H9 (cell line): Measurements from ENCODE around the gene ZBTB16. TPM values are rescaled to one million over a fixed set of nuclear protein-coding genes. Genes with fewer than 3 reads are reported as not detected.

Source experiments
- DNase-seq: peaks from one replicate; pipeline ENCODE4 v3.0.0-alpha.2; 2017
- H2AFZ ChIP-seq: one replicate; pipeline ENCODE4 v1.6.1; 2013; ENCODE audit warnings: mild to moderate bottlenecking, low read length, control low read depth, moderate library complexity
- H2AK5ac ChIP-seq: 2 replicates; pipeline ENCODE4 v1.6.1; 2013; ENCODE audit warnings: low read length, control low read depth, mixed read lengths; ENCODE audit not compliant: insufficient read length
- H2BK120ac ChIP-seq: one replicate; pipeline ENCODE4 v1.6.1; 2013; ENCODE audit warnings: low read depth, mild to moderate bottlenecking, low read length, control low read depth, inconsistent platforms; ENCODE audit not compliant: poor library complexity, severe bottlenecking
- H2BK12ac ChIP-seq: 2 replicates; pipeline ENCODE4 v1.6.1; 2013; ENCODE audit warnings: low read length, control low read depth, mixed read lengths, low read depth; ENCODE audit not compliant: insufficient read length
- H2BK15ac ChIP-seq: 2 replicates; pipeline ENCODE4 v1.6.1; 2013; ENCODE audit warnings: low read depth, low read length, control low read depth
- H2BK20ac ChIP-seq: one replicate; pipeline ENCODE4 v1.6.1; 2013; ENCODE audit warnings: low read depth, mild to moderate bottlenecking, low read length, control low read depth, inconsistent platforms; ENCODE audit not compliant: poor library complexity, severe bottlenecking
- H2BK5ac ChIP-seq: 2 replicates; pipeline ENCODE4 v1.6.1; 2013; ENCODE audit warnings: low read length, control low read depth, mixed read lengths; ENCODE audit not compliant: insufficient read length
- H3K14ac ChIP-seq: 2 replicates; pipeline ENCODE4 v1.6.1; 2013; ENCODE audit warnings: low read length, control low read depth; ENCODE audit not compliant: insufficient read depth
- H3K18ac ChIP-seq: 2 replicates; pipeline ENCODE4 v1.6.1; 2013; ENCODE audit warnings: low read depth, mild to moderate bottlenecking, mixed read lengths, low read length, control low read depth; ENCODE audit not compliant: insufficient read length
- H3K23ac ChIP-seq: 2 replicates; pipeline ENCODE4 v1.6.1; 2013; ENCODE audit warnings: low read length, control low read depth, mixed read lengths, low read depth; ENCODE audit not compliant: insufficient read length
- H3K23me2 ChIP-seq: 2 replicates; pipeline ENCODE4 v1.6.1; 2013; ENCODE audit warnings: low read depth, mild to moderate bottlenecking, mixed read lengths, low read length, control low read depth; ENCODE audit not compliant: insufficient read length, poor library complexity, severe bottlenecking
- H3K27ac ChIP-seq: 2 replicates; pipeline ENCODE4 v1.5.1; 2013; ENCODE audit warnings: low read length, control low read depth, mixed read lengths, low read depth; ENCODE audit not compliant: insufficient read length
- H3K27me3 ChIP-seq: 2 replicates; pipeline ENCODE4 v1.6.1; 2013; ENCODE audit warnings: low read length, control low read depth, inconsistent platforms; ENCODE audit not compliant: insufficient read depth
- H3K4ac ChIP-seq: 2 replicates; pipeline ENCODE4 v1.6.1; 2013; ENCODE audit warnings: low read depth, mild to moderate bottlenecking, control low read depth, inconsistent platforms, low read length, moderate library complexity
- H3K4me1 ChIP-seq: 2 replicates; pipeline ENCODE4 v1.6.1; 2013; ENCODE audit warnings: low read length, control low read depth, inconsistent platforms; ENCODE audit not compliant: insufficient read depth
- H3K4me2 ChIP-seq: 2 replicates; pipeline ENCODE4 v1.6.1; 2013; ENCODE audit warnings: low read length, control low read depth, mixed read lengths; ENCODE audit not compliant: insufficient read length, insufficient read depth
- H3K56ac ChIP-seq: 2 replicates; pipeline ENCODE4 v1.6.1; 2013; ENCODE audit warnings: low read depth, mild to moderate bottlenecking, mixed read lengths, low read length, control low read depth; ENCODE audit not compliant: insufficient read length
- H3K79me1 ChIP-seq: 2 replicates; pipeline ENCODE4 v1.6.1; 2013; ENCODE audit warnings: low read depth, mild to moderate bottlenecking, moderate library complexity, low read length, control low read depth, inconsistent platforms; ENCODE audit not compliant: insufficient read depth, poor library complexity, severe bottlenecking
- H3K79me2 ChIP-seq: 2 replicates; pipeline ENCODE4 v1.6.1; 2013; ENCODE audit warnings: low read length, control low read depth, inconsistent platforms; ENCODE audit not compliant: insufficient read depth
- H3K9ac ChIP-seq: 2 replicates; pipeline ENCODE4 v1.6.1; 2013; ENCODE audit warnings: low read length, control low read depth, mixed read lengths; ENCODE audit not compliant: insufficient read length; ENCODE audit errors: extremely low read depth
- H3K9me3 ChIP-seq: one replicate; pipeline ENCODE4 v1.6.1; 2013; ENCODE audit warnings: low read depth, low read length, inconsistent platforms; ENCODE audit not compliant: control insufficient read depth
- H3T11ph ChIP-seq: one replicate; pipeline ENCODE4 v1.6.1; 2013; ENCODE audit warnings: mild to moderate bottlenecking, low read length, control low read depth, inconsistent platforms
- H4K20me1 ChIP-seq: one replicate; pipeline ENCODE4 v1.6.1; 2013; ENCODE audit not compliant: control insufficient read depth, insufficient read length, insufficient read depth
- H4K5ac ChIP-seq: 2 replicates; pipeline ENCODE4 v1.6.1; 2013; ENCODE audit warnings: low read depth, mild to moderate bottlenecking, mixed read lengths, low read length, control low read depth; ENCODE audit not compliant: insufficient read length
- H4K8ac ChIP-seq: replicated peaks from 2 replicates; pipeline ENCODE4 v1.6.1; 2013; ENCODE audit warnings: low read length, control low read depth, mixed read lengths, low read depth; ENCODE audit not compliant: insufficient read length
- H4K91ac ChIP-seq: 2 replicates; pipeline ENCODE4 v1.6.1; 2013; ENCODE audit warnings: low read depth, mild to moderate bottlenecking, moderate library complexity, mixed read lengths, low read length, control low read depth; ENCODE audit not compliant: insufficient read length
- H3K27ac Mint-ChIP-seq, 3 experiments: 2 replicates in 2 of 3; 3 replicates in 1 of 3; pipeline ENCODE4 v1.8.0; 2020 to 2021; ENCODE audit warnings: mixed read lengths in 3 of 3, mild to moderate bottlenecking in 1 of 3, moderate library complexity in 1 of 3
- H3K27me3 Mint-ChIP-seq: 2 replicates; pipeline ENCODE4 v1.8.0; 2021; ENCODE audit warnings: low read depth, mild to moderate bottlenecking, moderate library complexity, mixed read lengths
- H3K36me3 Mint-ChIP-seq, 3 experiments: 2 replicates in 2 of 3; 3 replicates in 1 of 3; pipeline ENCODE4 v1.8.0; 2020 to 2021; ENCODE audit warnings: low read depth in 3 of 3, mixed read lengths in 3 of 3; ENCODE audit not compliant: insufficient read depth in 1 of 3
- H3K4me1 Mint-ChIP-seq, 2 experiments: 2 replicates each; pipeline ENCODE4 v1.8.0; 2020; ENCODE audit warnings: mixed read lengths in 2 of 2
- H3K4me3 Mint-ChIP-seq, 2 experiments: 2 replicates in 1 of 2; 3 replicates in 1 of 2; pipeline ENCODE4 v1.8.0; 2020 to 2021; ENCODE audit warnings: mild to moderate bottlenecking in 2 of 2, mixed read lengths in 2 of 2, moderate library complexity in 1 of 2
- H3K9me3 Mint-ChIP-seq, 2 experiments: 2 replicates in 1 of 2; 3 replicates in 1 of 2; pipeline ENCODE4 v1.8.0; 2020; ENCODE audit warnings: mild to moderate bottlenecking in 2 of 2, mixed read lengths in 2 of 2, moderate library complexity in 1 of 2
- CTCF ChIP-seq: fragments of 200-600 bp; sonication (generic); conservative IDR thresholded peaks from 3 replicates; pipeline ENCODE4 v1.8.0; 2021; ENCODE audit warnings: antibody characterized with exemption, mild to moderate bottlenecking
- WGBS: extraction: QIAGEN DNeasy Blood & Tissue Kit; methylation state at CpG from one replicate; pipeline ENCODE4 v1.1.7; 2013; ENCODE audit warnings: missing lambda C conversion rate, low lambda C conversion rate, mixed read lengths; ENCODE audit not compliant: insufficient read length; ENCODE audit errors: extremely low coverage; 5-methylcytosine and 5-hydroxymethylcytosine counted together
- total RNA-seq: library from RNA; stranded (reverse); gene quantifications from 2 replicates; pipeline ENCODE4 v1.2.1, GENCODE V29; 2021

Gene ZBTB16
- total RNA-seq, 1 experiment from 2014 or later, result not detected

DNA sequence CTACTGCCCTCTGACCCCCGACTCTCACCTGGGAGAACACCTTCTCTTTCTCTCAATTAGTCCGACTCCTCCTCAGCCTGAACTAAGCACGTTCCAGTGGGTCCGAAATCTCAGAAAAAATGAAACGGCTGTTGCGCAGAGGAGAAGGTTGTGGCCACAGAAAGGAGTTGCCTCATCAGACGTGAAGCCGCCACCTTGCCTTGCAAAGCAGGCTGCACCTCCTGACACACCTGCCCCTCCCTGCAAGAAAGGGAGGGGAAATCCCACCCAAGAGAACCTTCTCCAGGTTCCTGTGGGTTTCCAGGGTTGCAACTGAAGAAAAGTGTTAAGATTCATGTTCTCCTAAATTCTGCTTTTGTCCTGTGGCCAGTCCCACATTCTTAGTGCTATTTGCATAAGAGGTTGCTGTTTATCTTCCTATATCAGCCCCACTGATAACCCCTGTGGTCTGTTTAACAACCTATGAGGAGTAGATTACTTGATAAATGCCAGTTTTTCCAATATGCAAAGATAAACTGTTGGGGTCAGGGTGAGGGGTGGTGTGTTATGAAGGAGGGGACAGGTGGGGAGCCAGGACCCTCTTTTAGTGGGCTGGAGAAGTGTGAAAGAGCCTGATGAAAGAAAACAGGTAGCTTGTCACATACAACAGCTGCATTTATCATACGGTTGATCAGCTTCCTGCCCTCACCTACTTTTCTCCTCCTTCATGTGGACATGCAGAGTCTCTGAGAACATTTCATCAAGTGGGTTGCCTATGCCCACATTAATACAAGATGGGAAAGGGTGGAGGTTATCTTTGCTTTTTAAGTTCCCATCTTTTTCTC lies 18.2 kb downstream of the ZBTB16 start:
- TF ChIP-seq CTCF, result no peak
- Histone ChIP-seq H2BK5ac (no peak overlapping the region), H2BK120ac (no peak overlapping the region), H3K4me2 (no peak overlapping the region), H3K14ac (no peak overlapping the region; the same call in 1 of the 2 replicates), H3T11ph (no peak overlapping the region), H2AFZ (no peak overlapping the region), H3K79me2 (no peaks in the 10 kb centered on the region), H4K20me1 (no peaks in the 10 kb centered on the region), H3K4me1 (peaks cover 8% of the 10 kb centered on the region; the same call in 1 of the 2 replicates), H4K5ac (no peak overlapping the region), H3K9ac (no peak overlapping the region), H2BK15ac (no peak overlapping the region), H3K9me3 (no peaks in the 10 kb centered on the region), H3K18ac (no peak overlapping the region), H2BK20ac (no peak overlapping the region), H4K8ac (no peak overlapping the region), H3K56ac (no peak overlapping the region), H3K23ac (no peak overlapping the region), H3K23me2 (no peaks in the 10 kb centered on the region), H3K27ac (no peak overlapping the region), H2AK5ac (no peak overlapping the region), H3K27me3 (peaks cover 9% of the 10 kb centered on the region), H4K91ac (no peak overlapping the region), H3K79me1 (no peaks in the 10 kb centered on the region), H3K4ac (no peak overlapping the region), H2BK12ac (no peak overlapping the region)
- WGBS, result no CpG with 5 or more reads among the region's 9 CpGs
- DNase-seq, result no peak
- Mint-ChIP-seq H3K4me1 (peaks cover 32 to 54% of the 10 kb centered on the region in 2 experiments), H3K36me3 (no peaks in the 10 kb centered on the region; a peak in 1 of 7 replicates), H3K27ac (no peak overlapping the region), H3K27me3 (peaks cover 97% of the 10 kb centered on the region), H3K9me3 (no peaks in the 10 kb centered on the region; a peak in 1 of 5 replicates), H3K4me3 (no peak overlapping the region; a peak in 1 of 5 replicates)
